Fibroblast of upper back skin (primary cell): Measurements from ENCODE around the gene OPHN1.

Experiments
- DNase-seq: peaks from one replicate; pipeline ENCODE4 v3.0.0-alpha.2; 2013

Gene OPHN1

GRCh38 chrX:68049466-68049865 is 383.8 kb downstream of the OPHN1 start:
- peak; percentile 32 for DNase-seq

DNA sequence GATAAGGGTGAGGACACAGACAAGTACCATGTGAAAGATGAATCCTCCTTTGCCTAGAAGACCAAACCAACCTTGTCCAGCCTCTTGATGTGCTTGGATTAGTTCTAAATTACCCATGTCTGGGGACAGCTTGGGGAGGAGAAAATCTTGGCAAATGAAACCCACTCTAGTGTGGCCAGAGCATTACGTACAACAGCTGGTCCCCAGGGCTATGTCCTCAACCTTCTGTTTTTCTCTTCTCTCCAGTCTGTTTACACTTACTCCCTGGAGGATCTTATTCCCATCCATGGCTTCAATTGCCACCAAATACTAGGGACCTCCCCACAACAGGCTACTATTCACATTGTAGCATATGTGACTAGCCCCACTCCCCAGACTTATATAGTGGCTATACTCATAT is 384.5 kb downstream of the OPHN1 start:
- no peak for DNase-seq

DNA sequence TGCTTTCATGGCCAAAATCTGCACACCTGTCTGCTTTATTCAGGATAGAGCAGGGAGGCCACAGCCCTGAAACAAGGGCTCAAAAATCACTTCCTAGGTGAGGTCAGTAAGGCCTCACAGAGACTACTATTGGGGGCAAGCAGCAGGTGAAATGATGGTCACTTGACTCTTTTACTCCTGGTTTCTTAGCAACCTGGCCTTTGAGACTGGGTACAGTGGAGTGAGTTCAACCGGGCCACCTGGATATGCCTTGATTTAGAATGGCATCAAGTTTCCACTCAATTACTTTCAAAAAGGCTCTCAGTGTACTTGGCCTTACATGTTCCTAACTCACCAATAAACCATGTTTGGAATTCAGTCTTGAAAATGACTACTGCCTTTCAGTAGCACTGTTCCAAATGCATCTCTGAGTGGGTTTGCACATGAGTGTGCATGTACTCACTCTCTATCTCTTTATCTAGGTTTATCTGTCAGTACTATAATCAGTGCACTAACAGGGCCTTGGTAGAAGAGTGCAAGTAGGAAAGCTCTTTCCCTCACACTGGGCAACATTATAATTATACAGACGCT is 388.2 kb downstream of the OPHN1 start:
- no peak for DNase-seq

- no peak for DNase-seq
Observed at GRCh38 chrX:68043713-68044438, 389.4 kb downstream of the OPHN1 start.

DNA sequence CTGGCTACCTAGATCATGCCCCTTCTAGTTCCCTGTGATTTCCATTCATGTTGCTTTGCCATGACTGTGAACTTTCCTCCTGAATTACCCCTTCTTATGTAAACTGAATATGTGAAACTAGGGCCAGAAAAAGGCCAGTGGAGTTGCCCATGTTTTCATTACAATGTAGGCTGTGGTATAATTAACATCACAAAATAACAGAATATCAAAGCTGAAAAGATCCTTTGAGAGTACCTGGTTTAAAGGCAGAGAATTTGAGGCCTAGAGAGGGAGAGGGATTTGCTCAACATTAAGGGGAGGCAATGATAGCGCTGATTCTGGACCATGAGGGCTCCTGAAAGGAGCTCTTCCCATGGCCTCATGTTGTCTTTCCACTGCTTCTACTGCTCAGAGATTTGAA is 392.2 kb downstream of the OPHN1 start:
- DNase-seq: no peak

- DNase-seq: peak; percentile 9
Observed at GRCh38 chrX:68018248-68019203, 414.8 kb downstream of the OPHN1 start.

DNA sequence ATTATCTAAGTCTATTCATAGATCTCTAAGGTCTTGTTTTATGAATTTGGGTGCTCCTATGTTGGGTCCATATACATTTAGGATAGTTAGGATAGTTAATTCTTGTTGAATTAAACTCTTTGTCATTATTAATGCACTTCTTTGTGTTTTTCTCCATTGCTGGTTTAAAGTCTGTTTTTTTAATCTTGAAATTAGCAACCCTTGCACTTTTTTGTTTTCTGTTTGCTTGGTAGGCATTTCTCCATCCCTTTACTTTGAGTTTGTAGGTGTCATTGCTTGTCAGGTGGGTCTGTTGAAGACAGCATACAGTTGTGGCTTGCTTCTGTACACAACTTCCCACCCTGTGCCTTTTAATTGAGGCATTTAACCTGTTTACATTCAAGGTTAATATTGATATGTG is 434.8 kb downstream of the OPHN1 start:
- DNase-seq: no peak
